GM23248 (cell line): ENCODE measurements around the gene GDI2.

ENCODE experiments used
- EZH2 ChIP-seq: fragments of 200-600 bp; sonication (generic); IDR thresholded peaks from 2 replicates; pipeline ENCODE4 v1.6.1; 2018; ENCODE audit warnings: antibody characterized with exemption, mild to moderate bottlenecking; ENCODE audit not compliant: insufficient read depth, poor library complexity, severe bottlenecking
- EZH2phosphoT487 ChIP-seq: fragments of 200-600 bp; sonication (generic); IDR thresholded peaks from 2 replicates; pipeline ENCODE4 v1.6.1; 2018; ENCODE audit warnings: antibody characterized with exemption, moderate library complexity, mild to moderate bottlenecking, low read depth; ENCODE audit not compliant: insufficient read depth

DNA sequence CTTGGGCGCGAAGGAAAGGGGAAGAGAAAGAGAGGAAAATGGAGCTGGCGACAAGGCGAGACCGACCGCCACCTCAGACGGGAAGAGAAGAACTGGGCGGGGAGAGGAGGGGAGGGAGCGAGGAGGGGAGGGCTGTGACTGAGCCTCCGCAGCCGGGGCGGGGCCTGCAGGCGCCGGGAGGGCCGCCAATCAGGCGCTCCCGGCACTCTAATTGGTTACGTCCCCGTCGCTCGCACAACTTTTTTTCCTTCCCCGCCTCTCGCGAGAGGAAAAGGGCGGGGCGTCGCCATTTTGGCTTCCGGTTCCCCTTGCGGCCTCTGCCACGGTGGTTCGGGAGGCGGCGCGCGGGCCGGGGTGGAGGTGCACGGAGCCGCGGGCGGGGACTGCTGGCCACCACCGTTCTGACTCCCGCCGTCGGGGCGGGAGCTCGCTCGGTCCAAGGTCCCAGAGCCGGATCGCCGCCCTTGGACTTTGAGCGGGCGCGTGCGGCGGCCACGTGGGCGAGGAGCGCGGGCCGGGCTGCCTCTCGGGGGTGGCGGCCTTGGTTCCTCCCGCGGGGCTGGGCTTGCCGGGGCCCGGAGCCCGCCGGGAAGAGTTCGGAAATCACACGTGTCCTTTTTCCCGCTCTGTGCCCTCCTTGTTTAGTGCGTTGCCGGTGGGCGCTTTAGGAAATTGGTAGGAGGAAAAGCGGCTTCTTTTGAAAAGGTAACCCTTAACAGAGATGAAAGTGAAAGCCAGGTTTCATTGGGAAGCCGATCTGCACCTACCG is at the start of gene GDI2:
- no peak for TF ChIP-seq EZH2
- TF ChIP-seq EZH2phosphoT487 = no peak
